Measurements from ENCODE around the gene PTRH1.

DNA sequence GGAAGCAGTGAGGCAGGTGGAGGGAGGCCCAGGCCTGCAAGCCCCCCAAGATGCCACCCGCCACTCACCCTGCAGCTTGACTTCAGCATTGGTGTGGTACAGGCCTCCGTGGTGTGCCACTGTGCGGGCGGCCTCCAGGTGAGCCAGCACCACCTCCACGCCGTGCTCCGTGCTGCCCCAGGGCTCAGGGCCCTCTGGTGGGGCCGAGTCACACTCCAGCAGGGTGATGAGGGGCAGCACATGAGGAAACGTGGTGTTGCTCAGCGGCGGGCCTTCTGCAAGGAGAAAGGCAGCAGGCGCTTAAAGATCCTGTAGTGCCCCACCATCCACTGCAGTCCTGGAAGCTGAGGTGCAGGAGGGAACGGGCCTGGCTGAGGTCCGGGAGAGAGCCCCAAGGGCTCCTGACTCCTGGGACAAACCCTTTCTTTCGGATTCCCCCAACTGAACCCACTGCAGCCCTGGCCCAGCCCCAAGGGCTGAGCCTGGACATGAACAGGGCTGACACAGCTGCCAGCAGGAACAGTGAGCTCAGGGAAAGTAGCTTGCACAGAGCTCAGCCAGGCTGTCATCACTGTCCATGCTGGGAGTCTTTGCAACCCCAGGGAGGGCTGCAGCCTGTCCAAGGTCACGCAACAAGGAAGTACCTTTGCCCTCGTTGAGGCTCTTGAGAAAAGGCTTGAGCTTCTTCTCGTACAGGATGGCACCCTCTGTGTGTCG is 24.3 kb upstream of the PTRH1 start:
- TF ChIP-seq, protein P1, sequence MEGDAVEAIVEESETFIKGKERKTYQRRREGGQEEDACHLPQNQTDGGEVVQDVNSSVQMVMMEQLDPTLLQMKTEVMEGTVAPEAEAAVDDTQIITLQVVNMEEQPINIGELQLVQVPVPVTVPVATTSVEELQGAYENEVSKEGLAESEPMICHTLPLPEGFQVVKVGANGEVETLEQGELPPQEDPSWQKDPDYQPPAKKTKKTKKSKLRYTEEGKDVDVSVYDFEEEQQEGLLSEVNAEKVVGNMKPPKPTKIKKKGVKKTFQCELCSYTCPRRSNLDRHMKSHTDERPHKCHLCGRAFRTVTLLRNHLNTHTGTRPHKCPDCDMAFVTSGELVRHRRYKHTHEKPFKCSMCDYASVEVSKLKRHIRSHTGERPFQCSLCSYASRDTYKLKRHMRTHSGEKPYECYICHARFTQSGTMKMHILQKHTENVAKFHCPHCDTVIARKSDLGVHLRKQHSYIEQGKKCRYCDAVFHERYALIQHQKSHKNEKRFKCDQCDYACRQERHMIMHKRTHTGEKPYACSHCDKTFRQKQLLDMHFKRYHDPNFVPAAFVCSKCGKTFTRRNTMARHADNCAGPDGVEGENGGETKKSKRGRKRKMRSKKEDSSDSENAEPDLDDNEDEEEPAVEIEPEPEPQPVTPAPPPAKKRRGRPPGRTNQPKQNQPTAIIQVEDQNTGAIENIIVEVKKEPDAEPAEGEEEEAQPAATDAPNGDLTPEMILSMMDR (IDR thresholded peaks at IDR 0.05; ENCODE audit: borderline replicate concordance, extremely low read depth, low read length, poor library complexity, severe bottlenecking) = no peak
- no peak for TF ChIP-seq EZH2 (IDR thresholded peaks at IDR 0.05; ENCODE audit: borderline replicate concordance, low read depth, low read length, severe bottlenecking)
